Endometrium (tissue), 2 donors: ENCODE measurements around the gene CCDC180.
"Not testable (repeated sequence)": the region's sequence is repeated elsewhere in the genome, so short reads cannot be mapped to it uniquely, and the experiment has no call there.

ENCODE experiments used
- FAIRE-seq: peaks from 2 replicates; lab custom pipeline; 2012; peaks lifted over from hg19 to GRCh38; lab: Jason Lieb, UNC
- donor health status: control.
- donor health status: control.

The CCDC180 gene

DNA sequence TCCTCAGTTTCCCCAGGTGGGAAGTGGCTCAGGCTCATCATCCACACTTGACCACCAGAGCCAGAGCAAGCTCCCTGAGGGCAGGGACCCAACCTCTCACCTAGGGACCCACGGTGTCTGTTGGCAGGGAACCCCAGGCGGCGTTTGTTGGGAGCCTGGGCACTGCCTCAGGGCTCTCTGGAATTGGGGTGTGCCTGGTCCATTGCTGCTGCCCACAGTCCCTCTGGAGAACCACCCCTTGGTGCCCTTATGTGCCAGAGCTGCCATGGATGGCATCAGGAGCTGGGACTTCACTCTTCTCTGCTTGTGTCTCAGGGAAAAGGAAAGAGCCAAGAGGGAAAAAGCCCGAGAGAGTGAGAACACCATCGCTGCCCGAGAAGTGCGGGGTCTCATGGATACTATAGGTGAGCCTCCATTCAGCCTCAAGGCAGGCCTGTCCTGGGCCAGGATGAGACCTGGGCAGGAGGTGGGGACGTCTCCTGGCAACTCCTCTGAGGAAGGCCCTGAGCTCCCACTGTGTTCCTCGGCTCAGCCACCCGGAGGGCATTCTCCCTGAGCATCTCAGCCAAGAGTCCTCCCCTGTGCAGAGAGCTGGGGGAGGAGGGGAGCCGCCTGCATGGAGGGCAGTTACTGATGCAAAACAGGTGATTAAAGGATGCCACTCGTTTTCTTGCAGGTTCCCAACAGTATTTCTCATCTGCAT is 4.5 kb downstream of the CCDC180 start:
- FAIRE-seq: no peak

DNA sequence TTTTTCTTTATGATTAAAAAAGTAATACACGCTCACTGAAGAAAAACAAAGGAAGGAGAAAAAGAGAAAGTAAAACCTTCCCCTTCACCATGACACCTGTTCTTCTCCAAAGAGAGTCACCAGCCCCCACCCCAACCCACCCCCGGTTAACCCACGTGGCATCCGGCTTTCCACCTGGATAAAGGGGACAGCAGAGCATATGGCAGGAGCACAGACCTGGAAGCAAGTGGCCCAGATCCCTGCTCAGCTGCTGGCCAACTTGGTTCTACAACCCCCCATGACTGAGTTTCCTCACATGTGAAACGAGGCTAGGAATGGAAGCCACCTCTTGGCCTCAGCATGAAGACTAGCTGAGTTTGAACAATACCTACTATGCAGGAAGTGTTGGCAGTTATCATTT is 5.1 kb downstream of the CCDC180 start:
- no peak for FAIRE-seq

DNA sequence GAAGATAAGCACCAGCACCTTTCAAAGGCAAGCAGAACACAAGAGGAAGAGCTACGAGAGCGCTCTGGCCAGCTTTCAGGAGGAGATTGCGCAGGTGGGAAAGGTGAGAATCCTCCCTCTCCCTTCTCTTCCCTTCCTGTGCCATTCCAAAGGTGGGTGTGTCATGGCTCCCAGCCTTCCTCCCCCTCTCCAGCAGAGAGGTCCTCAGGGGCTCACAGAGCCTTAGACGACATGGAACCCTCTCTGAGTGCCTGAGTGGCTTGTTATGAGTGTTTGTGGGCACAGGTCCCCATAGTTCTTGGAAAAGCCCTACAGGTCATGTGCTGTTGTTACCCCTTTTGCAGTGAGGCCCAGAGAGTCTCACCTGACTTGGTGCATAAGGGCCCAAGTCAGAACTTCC is 5.8 kb downstream of the CCDC180 start:
- no peak for FAIRE-seq

DNA sequence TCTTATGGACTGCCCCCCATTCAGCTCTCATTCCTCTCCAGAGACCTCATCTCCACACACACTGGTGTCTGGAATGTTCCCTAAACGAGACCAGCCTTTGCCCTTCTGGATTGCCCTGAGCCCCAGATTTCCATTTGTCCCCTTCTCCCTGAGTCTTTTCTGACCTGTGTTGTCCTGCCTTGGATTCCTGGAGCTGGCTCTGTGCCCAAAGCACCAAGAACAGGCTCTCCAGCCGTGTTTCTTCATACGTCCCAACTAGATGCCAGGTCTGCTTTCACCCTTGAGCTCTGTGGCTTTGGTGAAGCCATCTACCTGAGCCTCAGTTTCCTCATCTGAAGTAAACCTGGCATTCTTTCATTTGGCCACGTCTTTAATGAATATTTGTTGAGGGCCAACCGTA is 6.3 kb downstream of the CCDC180 start:
- FAIRE-seq: no peak

DNA sequence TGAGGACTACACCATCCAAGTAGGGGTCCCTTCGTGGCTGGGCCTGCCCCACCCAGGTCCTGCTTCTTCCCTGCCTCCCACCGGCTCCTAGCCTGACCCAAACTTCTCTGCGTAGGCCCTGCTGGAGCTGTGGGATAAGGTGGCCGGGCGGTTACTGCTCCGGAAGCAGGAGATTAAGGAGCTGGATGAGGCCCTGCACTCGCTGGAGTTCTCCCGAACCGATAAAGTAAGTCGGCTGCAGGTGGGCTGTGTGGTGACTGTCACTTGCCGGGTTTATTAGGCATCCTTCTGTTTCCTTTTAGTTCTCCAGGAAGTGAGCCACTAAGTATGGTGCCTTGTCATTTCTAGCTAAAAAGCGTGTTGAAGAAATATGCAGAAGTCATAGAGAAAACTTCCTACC is 7.0 kb downstream of the CCDC180 start:
- FAIRE-seq: no peak

DNA sequence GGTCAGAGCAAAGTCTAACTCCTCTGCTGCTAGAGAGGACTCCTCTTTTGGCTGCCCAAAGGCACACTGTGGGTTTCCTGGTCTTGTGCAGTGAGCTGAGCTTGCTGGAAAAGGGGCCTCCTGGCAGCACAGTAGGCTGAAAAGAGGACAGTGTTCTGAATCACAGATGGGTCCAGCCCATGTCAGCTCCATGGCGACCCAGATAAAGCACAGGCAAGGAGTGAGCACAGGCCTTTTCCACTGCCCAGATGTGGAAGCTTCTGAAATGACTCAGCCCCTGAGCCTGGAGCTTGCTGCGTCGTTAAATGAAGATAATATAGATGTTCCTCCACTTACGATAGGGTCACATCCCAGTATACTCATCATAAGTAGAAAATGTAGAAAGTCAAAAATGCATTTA is 8.1 kb downstream of the CCDC180 start:
- no peak for FAIRE-seq

DNA sequence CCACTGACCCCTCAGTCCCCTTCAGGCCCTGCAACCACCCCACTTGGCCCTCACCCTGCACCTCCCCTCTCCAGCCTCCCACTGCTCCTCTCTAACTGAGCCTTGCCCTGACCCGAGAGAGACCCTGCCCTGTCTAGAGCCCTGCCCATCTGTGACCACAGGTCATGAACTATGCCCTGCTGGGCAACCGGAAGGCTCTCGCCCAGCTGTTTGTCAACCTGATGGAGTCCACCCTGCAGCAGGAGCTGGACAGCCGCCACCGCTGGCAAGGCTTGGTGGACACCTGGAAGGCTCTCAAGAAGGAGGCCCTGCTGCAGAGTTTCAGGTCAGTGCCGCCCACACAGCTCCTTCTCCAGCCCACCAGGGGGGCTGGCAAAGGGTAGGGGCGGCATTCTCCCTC is 9.4 kb downstream of the CCDC180 start:
- no peak for FAIRE-seq

DNA sequence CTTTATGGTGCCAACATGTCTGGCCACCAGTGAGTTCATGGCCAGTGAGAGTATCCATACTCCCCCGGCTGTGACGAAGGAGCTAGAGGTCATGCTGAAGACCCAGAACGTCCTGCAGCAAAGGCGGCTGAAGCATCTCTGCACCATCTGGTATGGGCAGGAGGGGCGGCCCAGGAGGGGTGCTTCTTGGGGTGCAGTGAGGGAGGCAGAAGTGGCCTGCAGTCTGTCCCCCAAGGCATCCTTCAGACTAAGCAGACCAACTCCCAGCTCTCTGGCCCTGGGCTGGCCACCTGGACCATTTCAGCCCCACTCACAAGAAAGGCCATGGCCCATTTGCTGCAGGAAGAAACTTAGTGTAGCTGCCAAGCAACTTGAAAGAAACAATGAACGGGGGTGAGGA is 11.0 kb downstream of the CCDC180 start:
- no peak for FAIRE-seq

DNA sequence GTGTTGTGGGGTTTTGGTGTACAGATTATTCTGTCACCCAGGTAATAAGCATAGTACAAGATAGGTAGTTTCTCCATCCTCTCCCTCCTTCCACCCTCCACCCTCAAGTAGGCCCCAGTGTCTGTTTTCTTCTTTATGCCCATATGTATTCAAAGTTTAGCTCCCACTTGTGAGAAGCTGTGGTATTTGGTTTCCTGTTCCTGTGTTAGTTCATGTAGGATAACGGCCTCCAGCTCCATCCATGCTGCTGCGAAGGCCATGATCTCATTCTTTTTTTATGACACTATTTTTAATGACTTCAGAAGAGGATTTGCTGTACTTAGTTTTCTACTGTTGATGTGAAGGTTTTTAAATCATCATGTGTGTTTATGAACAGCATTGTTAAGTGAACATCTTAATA is 11.9 kb downstream of the CCDC180 start:
- no peak for FAIRE-seq

DNA sequence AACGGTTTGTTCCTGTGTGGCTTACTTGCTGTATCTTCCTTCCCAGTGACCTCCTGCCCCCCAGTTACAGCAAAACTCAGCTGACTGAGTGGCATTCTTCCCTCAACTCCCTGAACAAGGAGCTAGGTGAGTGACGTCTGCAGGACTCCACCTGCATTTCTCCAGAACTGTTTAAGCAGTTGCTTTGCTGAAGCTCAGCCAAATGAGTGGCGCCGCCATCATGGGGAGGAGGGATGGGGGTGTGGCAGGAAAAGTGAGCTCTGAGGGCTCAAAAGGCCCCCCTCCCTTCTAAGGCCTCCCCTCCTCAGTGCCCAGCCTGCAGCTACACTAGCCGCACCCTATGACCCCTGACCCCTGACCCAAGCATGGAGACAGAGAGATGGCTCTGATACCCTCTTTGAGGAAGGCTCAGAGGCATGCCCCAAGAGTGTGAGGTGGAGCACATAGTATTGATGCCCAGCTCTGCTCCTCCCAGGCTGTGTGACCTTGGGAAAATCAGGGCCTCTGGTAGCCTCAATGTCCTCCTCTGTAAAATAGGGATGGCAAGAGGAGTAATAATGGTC is 12.7 kb downstream of the CCDC180 start:
- no peak for FAIRE-seq

DNA sequence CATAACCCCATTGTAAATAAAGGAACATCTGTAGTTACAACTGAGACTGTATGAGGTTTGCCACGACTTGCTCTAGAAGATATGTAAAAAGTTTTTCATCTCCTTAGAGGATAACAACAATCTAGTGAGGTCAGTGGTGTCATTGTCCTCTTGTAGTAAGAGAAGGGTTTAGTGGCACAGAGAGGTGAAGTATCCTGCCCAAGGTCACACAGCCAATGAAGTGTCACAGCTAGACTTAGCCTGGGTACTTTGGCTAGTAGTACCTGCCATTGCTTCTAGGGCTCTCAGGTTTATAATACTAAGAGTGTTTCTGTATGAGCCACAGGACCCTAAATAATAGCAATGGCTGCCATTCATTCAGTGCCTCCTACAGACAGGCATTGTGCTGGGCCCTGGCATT is 13.8 kb downstream of the CCDC180 start:
- FAIRE-seq: no peak

DNA sequence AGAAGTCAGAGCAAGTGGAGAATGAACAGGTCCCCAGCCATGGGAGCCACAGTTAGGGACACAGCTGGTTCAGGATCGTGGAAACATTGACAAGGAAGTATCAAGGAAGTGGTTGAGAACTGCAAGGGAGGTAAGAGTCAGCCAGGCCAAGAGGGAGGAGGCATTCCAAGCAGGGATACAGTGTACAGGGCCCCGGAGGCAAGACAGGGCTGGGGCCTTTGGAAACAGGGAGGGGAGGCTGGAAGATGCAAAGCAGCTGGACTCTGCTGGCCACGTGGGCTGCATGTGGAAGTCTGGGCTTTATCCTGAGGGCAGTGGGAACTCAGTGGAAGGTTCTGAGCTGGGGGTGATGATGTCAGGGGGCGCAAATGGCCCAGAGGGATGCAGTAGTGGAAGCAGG is 14.2 kb downstream of the CCDC180 start:
- FAIRE-seq: no peak

DNA sequence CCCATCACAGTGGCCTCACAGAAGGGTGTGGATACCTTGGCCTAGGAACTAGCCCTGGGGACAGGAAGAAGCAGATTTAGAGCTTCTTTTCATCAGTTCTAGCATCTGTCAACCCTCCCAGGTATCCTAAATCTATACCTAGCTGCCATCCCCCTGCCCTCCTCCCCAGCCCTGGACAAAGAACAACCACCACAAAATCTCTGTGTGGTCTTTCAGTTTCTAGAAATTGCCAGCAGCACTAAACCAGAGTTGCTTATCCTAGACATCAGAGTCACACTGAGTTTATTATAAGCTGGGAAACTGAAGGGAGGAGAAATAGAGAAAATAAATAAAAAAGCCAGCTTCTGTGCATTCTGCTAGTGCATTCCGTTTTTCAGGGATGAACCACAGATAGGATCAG is 14.6 kb downstream of the CCDC180 start:
- FAIRE-seq: no peak

DNA sequence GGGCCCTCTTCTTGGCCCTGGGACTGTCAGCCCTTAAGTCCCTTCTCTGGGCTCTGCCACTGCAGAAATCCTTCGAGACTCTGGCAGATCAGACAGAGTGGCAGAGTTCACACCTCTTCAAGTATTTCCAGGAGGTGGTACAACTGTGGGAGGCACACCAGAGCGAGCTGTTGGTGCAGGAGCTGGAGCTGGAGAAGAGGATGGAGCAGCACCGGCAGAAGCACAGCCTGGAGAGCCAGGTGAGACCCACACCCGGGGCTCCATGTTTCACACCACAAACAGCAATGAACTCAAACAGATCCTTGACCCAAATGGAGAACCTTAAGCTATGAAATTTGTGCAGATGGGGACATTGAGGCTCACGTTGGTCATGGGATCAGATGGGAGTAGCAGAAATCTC is 17.5 kb downstream of the CCDC180 start:
- no peak for FAIRE-seq

DNA sequence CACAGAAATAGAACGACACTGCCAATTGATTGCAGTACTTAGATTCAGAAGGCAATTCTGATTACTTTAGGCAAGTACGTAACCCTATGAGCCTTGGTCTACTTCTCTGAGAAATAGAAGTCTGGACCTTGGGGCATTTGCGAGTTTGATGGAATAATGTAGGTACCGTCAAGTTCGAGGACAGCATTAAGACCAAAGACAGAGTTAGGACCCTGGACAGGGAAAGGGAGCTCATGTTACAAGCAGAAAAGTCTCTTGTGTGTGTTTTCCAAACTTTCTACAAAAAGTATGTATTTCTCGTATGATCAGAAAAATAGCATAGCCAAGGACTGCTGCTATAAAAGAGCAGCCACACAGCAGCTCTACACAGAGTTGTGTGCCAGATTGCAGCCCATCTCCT is 20.1 kb downstream of the CCDC180 start:
- no peak for FAIRE-seq

DNA sequence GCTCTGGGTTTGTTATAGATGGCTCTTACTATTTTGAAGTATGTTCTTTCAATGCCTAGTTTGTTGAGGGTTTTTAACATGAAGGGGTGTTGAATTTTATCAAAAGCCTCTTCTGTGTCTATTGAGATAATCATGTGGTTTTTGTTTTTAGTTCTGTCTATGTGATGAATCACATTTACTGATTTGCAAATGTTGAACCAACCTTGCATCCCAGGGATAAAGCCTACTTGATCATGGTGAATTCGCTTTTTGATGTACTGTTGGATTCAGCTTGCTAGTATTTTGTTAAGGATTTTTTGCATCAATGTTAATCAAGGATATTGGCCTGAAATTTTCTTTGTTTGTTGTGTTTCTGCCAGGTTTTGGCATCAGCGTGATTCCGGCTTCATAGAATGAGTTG is 25.5 kb downstream of the CCDC180 start:
- no peak for FAIRE-seq

DNA sequence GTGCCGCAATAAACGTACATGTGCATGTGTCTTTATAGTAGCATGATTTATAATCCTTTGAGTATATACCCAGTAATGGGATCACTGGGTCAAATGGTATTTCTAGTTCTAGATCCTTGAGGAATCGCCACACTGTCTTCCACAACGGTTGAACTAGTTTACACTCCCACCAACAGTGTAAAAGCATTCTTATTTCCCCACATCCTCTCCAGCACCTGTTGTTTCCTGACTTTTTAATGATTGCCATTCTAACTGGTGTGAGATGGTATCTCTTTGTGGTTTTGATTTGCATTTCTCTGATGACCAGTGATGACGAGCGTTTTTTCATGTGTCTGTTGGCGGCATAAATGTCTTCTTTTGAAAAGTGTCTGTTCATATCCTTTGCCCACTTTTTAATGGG is 28.2 kb downstream of the CCDC180 start:
- not testable (repeated sequence) for FAIRE-seq

DNA sequence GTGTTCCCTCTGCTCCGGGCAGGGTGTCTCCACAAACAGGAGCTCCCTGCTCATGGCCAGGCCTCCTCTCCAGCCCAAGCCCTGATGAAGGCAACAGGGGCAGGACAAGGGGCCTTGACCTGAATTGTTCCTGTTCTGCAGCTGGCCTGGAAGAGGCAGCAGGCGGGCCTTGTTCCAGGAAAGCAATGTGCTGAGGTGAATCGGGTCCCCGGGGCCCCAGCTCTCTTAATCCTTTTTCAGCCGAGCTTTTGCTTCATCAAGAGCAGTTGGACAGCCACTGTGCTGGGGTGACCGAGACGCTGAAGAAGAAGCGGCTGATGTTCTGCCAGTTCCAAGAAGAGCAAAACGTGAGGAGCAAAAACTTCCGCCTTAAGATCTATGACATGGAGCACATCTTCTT is 41.4 kb downstream of the CCDC180 start:
- FAIRE-seq: no peak

DNA sequence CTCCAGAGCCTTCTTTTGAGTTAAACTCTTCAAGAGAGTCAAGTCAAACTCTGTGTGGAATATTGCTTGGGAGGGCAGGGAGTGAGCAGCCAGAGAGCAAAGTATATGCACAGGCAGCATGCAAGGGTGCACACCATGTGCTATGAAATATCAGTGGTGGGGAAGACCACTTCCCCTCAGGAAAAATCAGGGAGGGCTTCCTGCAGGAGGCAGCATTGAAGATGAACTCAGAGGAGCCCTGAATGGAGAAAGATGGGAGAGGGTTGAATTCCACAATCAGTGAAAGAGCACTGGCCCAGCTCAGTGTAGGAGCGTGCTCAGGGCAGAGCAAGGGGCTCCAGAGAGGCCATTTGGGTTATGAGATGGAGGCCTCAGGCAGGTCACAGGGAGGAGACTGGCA is 41.9 kb downstream of the CCDC180 start:
- no peak for FAIRE-seq

DNA sequence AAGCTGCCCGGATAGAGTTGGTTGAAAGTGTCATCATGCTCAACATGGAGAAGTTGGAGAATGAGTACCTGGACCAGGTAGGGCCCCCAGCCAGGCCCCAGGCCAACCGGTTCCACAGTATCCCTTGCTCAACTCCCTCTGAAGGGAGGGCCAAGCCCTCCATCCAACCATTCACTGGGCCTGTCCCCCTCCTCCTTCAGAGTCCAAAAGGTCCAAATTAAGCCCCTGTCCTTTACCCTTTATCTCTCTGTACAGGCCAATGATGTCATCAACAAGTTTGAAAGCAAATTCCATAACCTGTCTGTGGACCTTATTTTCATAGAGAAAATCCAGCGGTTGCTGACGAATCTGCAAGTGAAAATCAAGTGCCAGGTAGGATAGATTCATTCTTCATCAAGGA is 47.2 kb downstream of the CCDC180 start:
- no peak for FAIRE-seq

DNA sequence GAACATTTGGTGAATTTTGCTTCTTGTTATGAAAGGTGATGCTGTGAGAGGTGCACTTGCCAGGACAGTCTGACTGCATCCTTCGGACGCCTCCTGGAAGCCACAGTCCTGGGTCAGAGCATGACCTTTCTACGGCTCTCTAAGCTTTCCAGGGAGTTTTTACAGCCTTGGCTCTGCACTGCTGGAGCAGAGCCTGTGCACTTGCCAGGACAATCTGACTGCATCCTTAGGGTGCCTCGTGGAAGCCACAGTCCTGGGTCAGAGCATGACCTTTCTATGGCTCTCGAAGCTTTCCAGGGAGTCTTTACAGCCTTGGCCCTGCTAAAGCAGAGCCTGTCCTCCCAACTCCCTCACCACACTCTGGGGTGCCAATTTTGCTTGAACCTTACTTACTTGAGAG is 49.6 kb downstream of the CCDC180 start:
- FAIRE-seq: no peak
